H1 (cell line): ENCODE data around the gene SGO1. TPM values are rescaled to one million over a fixed set of nuclear protein-coding genes. Genes with fewer than 3 reads are reported as not detected.

Experiments used
- CTCF ChIA-PET: fragments of 300-600 bp; sonication (Branson Sonifier 250); formaldehyde crosslinking; loops from one replicate; lab custom pipeline; 2021; ENCODE audit not compliant: partially characterized antibody; lab: Charles Lee
- POLR2A ChIA-PET: fragments of 300-600 bp; sonication (Branson Sonifier 250); formaldehyde crosslinking; loops from one replicate; lab custom pipeline; 2021; ENCODE audit warnings: inconsistent platforms; ENCODE audit not compliant: partially characterized antibody; lab: Charles Lee
- DNase-seq, 2 experiments: peaks; one replicate each; pipeline versions ENCODE4 v3.0.0 to v3.0.0-alpha.2; 2010 to 2022; ENCODE audit warnings: low spot score in 2 of 2, low read depth in 1 of 2, mixed read lengths in 1 of 2
- FAIRE-seq: peaks from 2 replicates; lab custom pipeline; 2011; peaks lifted over from hg19 to GRCh38; lab: Jason Lieb, UNC
- H2AFZ ChIP-seq: 2 replicates; pipeline ENCODE4 v1.8.1; 2012; ENCODE audit warnings: low read length, inconsistent platforms
- H2AK5ac ChIP-seq: 2 replicates; pipeline ENCODE4 v1.6.1; 2013; ENCODE audit warnings: low read depth, low read length
- H2BK120ac ChIP-seq: replicated peaks from 2 replicates; pipeline ENCODE3; 2013; ENCODE audit warnings: low read depth, low read length, inconsistent platforms
- H2BK12ac ChIP-seq: 2 replicates; pipeline ENCODE4 v1.6.1; 2013; ENCODE audit warnings: low read depth, low read length
- H2BK15ac ChIP-seq: 2 replicates; pipeline ENCODE4 v1.6.1; 2013; ENCODE audit warnings: low read length
- H2BK20ac ChIP-seq: 2 replicates; pipeline ENCODE4 v1.6.1; 2013; ENCODE audit warnings: low read length
- H2BK5ac ChIP-seq: 2 replicates; pipeline ENCODE4 v1.6.1; 2013; ENCODE audit warnings: low read depth, low read length
- H3K14ac ChIP-seq: 2 replicates; pipeline ENCODE4 v1.6.1; 2013; ENCODE audit warnings: inconsistent platforms; ENCODE audit not compliant: insufficient read length
- H3K18ac ChIP-seq: 2 replicates; pipeline ENCODE4 v1.6.1; 2013; ENCODE audit warnings: low read length; ENCODE audit errors: extremely low read depth
- H3K23ac ChIP-seq: 2 replicates; pipeline ENCODE4 v1.6.1; 2013; ENCODE audit warnings: inconsistent platforms; ENCODE audit not compliant: insufficient read length
- H3K23me2 ChIP-seq: 2 replicates; pipeline ENCODE4 v1.6.1; 2013; ENCODE audit warnings: low read depth, low read length
- H3K27ac ChIP-seq: 2 replicates; pipeline ENCODE4 v1.6.1; 2011; ENCODE audit warnings: low read depth, low read length, inconsistent platforms
- H3K27me3 ChIP-seq, 4 experiments: replicated peaks in 1 of 4; 1 replicate in 1 of 4; 2 replicates in 3 of 4; pipeline versions ENCODE4 v1.6.1 to v1.8.1; 2011 to 2013; ENCODE audit warnings: low read length in 3 of 4, mild to moderate bottlenecking in 3 of 4, inconsistent platforms in 2 of 4, mixed read lengths in 2 of 4, moderate library complexity in 1 of 4; ENCODE audit not compliant: control insufficient read depth in 3 of 4, insufficient read depth in 3 of 4; ENCODE audit errors: extremely low read depth in 1 of 4
- H3K36me3 ChIP-seq, 4 experiments: 2 replicates each; pipeline versions ENCODE4 v1.6.1 to v1.8.1; 2011 to 2013; ENCODE audit warnings: mild to moderate bottlenecking in 4 of 4, low read length in 3 of 4, moderate library complexity in 2 of 4, control low read depth in 1 of 4, inconsistent platforms in 1 of 4; ENCODE audit not compliant: insufficient read depth in 4 of 4, control insufficient read depth in 2 of 4
- H3K4ac ChIP-seq: replicated peaks from 2 replicates; pipeline ENCODE3; 2013; ENCODE audit warnings: low read length, low read depth, mixed read lengths, inconsistent platforms; ENCODE audit not compliant: insufficient read length
- H3K4me1 ChIP-seq, 4 experiments: replicated peaks in 1 of 4; 1 replicate in 1 of 4; 2 replicates in 3 of 4; pipeline versions ENCODE4 v1.6.1 to v1.8.1; 2011 to 2013; ENCODE audit warnings: low read length in 3 of 4, inconsistent platforms in 2 of 4, mixed read lengths in 1 of 4; ENCODE audit not compliant: insufficient read depth in 4 of 4, control insufficient read depth in 3 of 4
- H3K4me2 ChIP-seq, 2 experiments: 2 replicates each; pipeline versions ENCODE4 v1.6.1 to v1.8.1; 2011 to 2013; ENCODE audit warnings: low read depth in 2 of 2, low read length in 2 of 2, control low read depth in 1 of 2, inconsistent platforms in 1 of 2, mild to moderate bottlenecking in 1 of 2; ENCODE audit not compliant: insufficient read depth in 1 of 2
- H3K4me3 ChIP-seq, 4 experiments: fragments of 200-600, 300-600 bp in 1 of 4; sonication (generic), shearing (Covaris generic), sonication (Bioruptor Twin) in 1 of 4; 2 replicates each; pipeline versions ENCODE4 v1.5.1 to v1.8.1; 2011 to 2016; ENCODE audit warnings: low read length in 4 of 4, low read depth in 3 of 4, control low read depth in 2 of 4, inconsistent platforms in 2 of 4, mild to moderate bottlenecking in 2 of 4, mixed read lengths in 1 of 4, moderate library complexity in 1 of 4; ENCODE audit not compliant: insufficient read depth in 2 of 4; ENCODE audit errors: extremely low read depth in 1 of 4
- H3K56ac ChIP-seq: replicated peaks from 2 replicates; pipeline ENCODE3; 2013; ENCODE audit warnings: low read depth, mild to moderate bottlenecking, mixed read lengths, low read length, inconsistent platforms; ENCODE audit not compliant: insufficient read length
- H3K79me1 ChIP-seq: 2 replicates; pipeline ENCODE4 v1.6.1; 2013; ENCODE audit warnings: low read depth, low read length, control low read depth
- H3K79me2 ChIP-seq, 2 experiments: 2 replicates each; pipeline versions ENCODE4 v1.6.1 to v1.8.1; 2012 to 2013; ENCODE audit warnings: low read length in 2 of 2, mild to moderate bottlenecking in 2 of 2, inconsistent platforms in 1 of 2; ENCODE audit not compliant: insufficient read depth in 2 of 2, control insufficient read depth in 1 of 2
- H3K9ac ChIP-seq, 4 experiments: replicated peaks in 1 of 4; 1 replicate in 1 of 4; 2 replicates in 3 of 4; pipeline versions ENCODE4 v1.6.1 to v1.8.1; 2011 to 2013; ENCODE audit warnings: low read depth in 3 of 4, low read length in 3 of 4, control low read depth in 2 of 4, mild to moderate bottlenecking in 2 of 4, moderate library complexity in 2 of 4, inconsistent platforms in 1 of 4; ENCODE audit errors: extremely low read depth in 1 of 4
- H3K9me3 ChIP-seq, 2 experiments: 2 replicates each; pipeline versions ENCODE4 v1.6.1 to v1.8.1; 2012 to 2013; ENCODE audit warnings: mild to moderate bottlenecking in 2 of 2, moderate library complexity in 2 of 2, control low read depth in 1 of 2, inconsistent platforms in 1 of 2, low read depth in 1 of 2, low read length in 1 of 2, mixed read lengths in 1 of 2; ENCODE audit not compliant: insufficient read depth in 2 of 2
- H4K20me1 ChIP-seq, 2 experiments: replicated peaks in 1 of 2; 2 replicates each; pipeline versions ENCODE3 to v1.8.1; 2011 to 2013; ENCODE audit warnings: inconsistent platforms in 2 of 2, low read length in 2 of 2, mild to moderate bottlenecking in 1 of 2; ENCODE audit not compliant: insufficient read depth in 2 of 2, control insufficient read depth in 1 of 2
- H4K5ac ChIP-seq: 2 replicates; pipeline ENCODE4 v1.6.1; 2013; ENCODE audit warnings: low read length, low read depth, mixed read lengths, inconsistent platforms; ENCODE audit not compliant: insufficient read length
- H4K8ac ChIP-seq: 2 replicates; pipeline ENCODE4 v1.8.0; 2013; ENCODE audit warnings: mild to moderate bottlenecking, moderate library complexity, low read length, inconsistent platforms; ENCODE audit not compliant: insufficient read depth; ENCODE audit errors: extremely low read depth
- H4K91ac ChIP-seq: replicated peaks from 2 replicates; pipeline ENCODE3; 2013; ENCODE audit warnings: low read length, mixed read lengths, inconsistent platforms; ENCODE audit not compliant: insufficient read length
- CBX8 ChIP-seq: fragments of 300-800, 300-1000 bp; sonication (generic); IDR thresholded peaks from 2 replicates; pipeline ENCODE4 v1.7.1; 2016; ENCODE audit warnings: low read depth, low read length, borderline replicate concordance
- NRF1 ChIP-seq: IDR thresholded peaks from 2 replicates; pipeline ENCODE4 v1.6.1; 2011; ENCODE audit warnings: mild to moderate bottlenecking, low read depth, low read length, improper control_type of control experiment
- RAD21 ChIP-seq, 2 experiments: IDR thresholded peaks in 1 of 2; conservative IDR thresholded peaks in 1 of 2; 2 replicates each; pipeline ENCODE4 v1.6.1; 2011; ENCODE audit warnings: low read depth in 2 of 2, low read length in 2 of 2, improper control_type of control experiment in 1 of 2, inconsistent platforms in 1 of 2, mild to moderate bottlenecking in 1 of 2, moderate library complexity in 1 of 2
- WGBS, 2 experiments: shearing (Covaris generic) in 1 of 2; methylation state at CpG; one replicate each; pipeline versions ENCODE4 v1.1.6 to v1.1.7; 2013 to 2015; ENCODE audit warnings: low lambda C conversion rate in 2 of 2, mixed read lengths in 2 of 2, inconsistent platforms in 1 of 2, low coverage in 1 of 2, missing lambda C conversion rate in 1 of 2; ENCODE audit not compliant: insufficient replicate concordance in 2 of 2, insufficient coverage in 1 of 2, insufficient read length in 1 of 2; ENCODE audit errors: extremely low coverage in 1 of 2, missing lambda C conversion rate in 1 of 2; 5-methylcytosine and 5-hydroxymethylcytosine counted together
- polyA plus RNA-seq, 7 experiments: library from polyadenylated mRNA; depleted of rRNA in 3 of 7; stranded (reverse) in 5 of 7; unstranded in 2 of 7; fragments of >200 nt in 5 of 7; fragments of 200-250 nt in 2 of 7; gene quantifications; 1 replicate in 5 of 7; 2 replicates in 1 of 7; 4 replicates in 1 of 7; pipeline versions ENCODE4 v1.2.1 to v1.2.3, GENCODE V29; 2011 to 2013; ENCODE audit warnings: missing spikeins in 2 of 7, mixed read lengths in 2 of 7
- total RNA-seq: library from RNA; stranded (reverse); fragmentation: NEBNext Ultra II Directional; extraction: Animal tissue kit (Norgen Biotek cat#: 25700); gene quantifications from 2 replicates; pipeline ENCODE4 v1.2.1, GENCODE V29; 2021
- TF ChIP-seq, protein P1 (sequence below), 3 experiments: IDR thresholded peaks; 1 replicate in 2 of 3; 2 replicates in 1 of 3; pipeline versions ENCODE4 v1.5.1 to v1.6.1; 2011; ENCODE audit warnings: low read length in 3 of 3, mild to moderate bottlenecking in 3 of 3, inconsistent platforms in 2 of 3, low read depth in 1 of 3, moderate library complexity in 1 of 3; ENCODE audit not compliant: insufficient read depth in 1 of 3; ENCODE audit errors: control extremely low read depth in 1 of 3

SGO1 gene
- total and polyA plus RNA-seq, 2 of the 8 experiments (the other 6 are each of a cell fraction or from before 2014, with no cell fraction given): 6.9 to 36.4 TPM

DNA sequence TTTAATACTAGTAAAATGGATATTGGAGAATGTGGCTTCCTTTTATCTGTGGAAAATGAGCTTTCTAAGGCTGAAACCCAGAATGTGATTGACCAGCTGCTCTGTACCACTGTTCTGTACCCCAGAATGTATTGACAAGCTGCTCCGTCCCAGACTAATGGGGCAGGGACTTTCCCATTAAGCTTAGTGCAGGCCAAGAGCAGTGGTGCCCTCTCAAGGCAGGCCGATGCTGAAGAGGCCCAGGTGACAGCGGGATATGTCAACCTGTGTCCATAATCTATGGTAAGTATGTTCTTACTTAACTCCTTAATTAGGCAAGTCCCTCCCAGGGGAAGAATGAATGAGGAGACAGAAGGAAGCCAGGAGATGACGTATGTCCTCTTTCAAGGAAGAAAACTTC is 31.1 kb downstream of the SGO1 start:
- Histone ChIP-seq H2BK5ac (no peak overlapping the region), H3K79me1 (no peaks in the 10 kb centered on the region), H3K9ac (no peak overlapping the region), H3K18ac (no peak overlapping the region), H3K4ac (no peak overlapping the region), H3K4me3 (no peak overlapping the region), H3K14ac (no peak overlapping the region), H2AFZ (no peak overlapping the region), H3K27ac (no peak overlapping the region), H4K91ac (no peak overlapping the region), H3K23ac (no peak overlapping the region), H2BK12ac (no peak overlapping the region), H3K4me2 (no peak overlapping the region), H3K56ac (no peak overlapping the region), H3K23me2 (no peaks in the 10 kb centered on the region), H2BK120ac (no peak overlapping the region), H4K5ac (no peak overlapping the region), H4K20me1 (no peaks in the 10 kb centered on the region), H4K8ac (no peak overlapping the region), H3K36me3 (peaks cover 0 to 20% (median 13%) of the 10 kb centered on the region in 4 experiments; a peak in 7 of 8 replicates), H3K27me3 (no peaks in the 10 kb centered on the region), H2BK20ac (no peak overlapping the region), H3K9me3 (no peaks in the 10 kb centered on the region), H3K4me1 (no peaks in the 10 kb centered on the region), H2BK15ac (no peak overlapping the region), H2AK5ac (no peak overlapping the region), H3K79me2 (no peaks in the 10 kb centered on the region)
- TF ChIP-seq CBX8 (no peak), NRF1 (no peak), RAD21 (IDR thresholded peaks at IDR 0.05 in 1 of 2, conservative IDR thresholded peaks at IDR 0.05 in 1 of 2; ENCODE audit: low read depth in 2 of 2, low read length in 2 of 2) (peak; percentile 51 to 55)
- TF ChIP-seq, protein P1, sequence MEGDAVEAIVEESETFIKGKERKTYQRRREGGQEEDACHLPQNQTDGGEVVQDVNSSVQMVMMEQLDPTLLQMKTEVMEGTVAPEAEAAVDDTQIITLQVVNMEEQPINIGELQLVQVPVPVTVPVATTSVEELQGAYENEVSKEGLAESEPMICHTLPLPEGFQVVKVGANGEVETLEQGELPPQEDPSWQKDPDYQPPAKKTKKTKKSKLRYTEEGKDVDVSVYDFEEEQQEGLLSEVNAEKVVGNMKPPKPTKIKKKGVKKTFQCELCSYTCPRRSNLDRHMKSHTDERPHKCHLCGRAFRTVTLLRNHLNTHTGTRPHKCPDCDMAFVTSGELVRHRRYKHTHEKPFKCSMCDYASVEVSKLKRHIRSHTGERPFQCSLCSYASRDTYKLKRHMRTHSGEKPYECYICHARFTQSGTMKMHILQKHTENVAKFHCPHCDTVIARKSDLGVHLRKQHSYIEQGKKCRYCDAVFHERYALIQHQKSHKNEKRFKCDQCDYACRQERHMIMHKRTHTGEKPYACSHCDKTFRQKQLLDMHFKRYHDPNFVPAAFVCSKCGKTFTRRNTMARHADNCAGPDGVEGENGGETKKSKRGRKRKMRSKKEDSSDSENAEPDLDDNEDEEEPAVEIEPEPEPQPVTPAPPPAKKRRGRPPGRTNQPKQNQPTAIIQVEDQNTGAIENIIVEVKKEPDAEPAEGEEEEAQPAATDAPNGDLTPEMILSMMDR (IDR thresholded peaks at IDR 0.05; ENCODE audit: control extremely low read depth in 1 of 3, insufficient read depth in 1 of 3, low read depth in 1 of 3, low read length in 3 of 3): peak; percentile 18 to 38 (median 30); a peak in 2 of 4 replicates
- ChIA-PET POLR2A (interaction anchor here (0.6 to 0.9 kb wide), 5 partner anchors 13 to 811 kb away, joined by 3 read pairs; no protein-coding TSS in a partner anchor), CTCF (interaction anchor here (0.6 to 2.1 kb wide), 11 partner anchors 8 to 729 kb away, joined by 3 to 6 read pairs (median 3); no protein-coding TSS in a partner anchor)
- WGBS, 2 experiments: 83% methylated on average over 4 of the region's 4 CpGs; no CpG with 5 or more reads in 1 of the 2 experiments
- no peak for DNase-seq
- no peak for FAIRE-seq
